Measurements from ENCODE around the gene NANOS2.

Gene NANOS2

DNA sequence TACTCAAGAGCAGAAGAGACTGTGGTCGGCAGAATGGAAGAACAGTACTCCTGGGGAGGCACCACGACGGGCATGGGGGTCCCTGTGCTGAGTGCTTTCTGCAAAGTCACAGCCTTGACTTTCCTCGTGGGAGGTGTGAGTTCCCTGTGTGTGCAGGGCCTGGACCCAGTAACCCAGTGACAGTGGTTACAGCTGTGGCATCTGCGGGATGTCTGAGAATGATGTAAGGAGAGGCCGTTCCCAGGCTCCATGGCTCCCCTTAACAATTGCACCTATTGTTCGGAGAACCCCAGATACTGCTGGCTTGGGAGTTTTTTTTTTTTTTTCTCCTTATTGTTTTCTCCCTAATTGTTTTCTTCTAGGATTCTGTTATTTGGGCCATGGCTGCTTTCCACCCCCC lies 5.1 kb upstream of the NANOS2 start:
- no peak overlapping the region for H2BK12ac ChIP-seq (ENCODE audit: low read length)
- H4K8ac ChIP-seq (ENCODE audit: low read depth, low read length): no peak overlapping the region
- H3K14ac ChIP-seq (ENCODE audit: low read length): no peak overlapping the region
- no peaks in the 10 kb centered on the region for H3K9me3 ChIP-seq (ENCODE audit: insufficient read depth, low read depth, low read length)
- no peaks in the 10 kb centered on the region for H3K27me3 ChIP-seq (ENCODE audit: insufficient read depth, low read length)
- no peak overlapping the region for H3K23ac ChIP-seq (ENCODE audit: low read length)
- no peak overlapping the region for H3K4me2 ChIP-seq (ENCODE audit: low read length)
- H3K27ac ChIP-seq (ENCODE audit: low read depth, low read length): no peak overlapping the region
- H4K12ac ChIP-seq (ENCODE audit: low read depth, low read length): no peak overlapping the region
- WGBS (ENCODE audit: extremely low coverage, insufficient coverage, insufficient read length): no CpG with 5 or more reads among the region's 7 CpGs
- no peak overlapping the region for H2BK5ac ChIP-seq (ENCODE audit: low read depth, low read length, poor library complexity)
- H3K4me1 ChIP-seq (ENCODE audit: control insufficient read depth in 1 of 2, insufficient read depth in 2 of 2, low read length in 2 of 2): peaks cover under 1 to 2% of the 10 kb centered on the region in 2 experiments
- no peak overlapping the region for H3K18ac ChIP-seq (ENCODE audit: low read length)
- H3K4me3 ChIP-seq (ENCODE audit: low read depth, low read length): no peak overlapping the region
- no peaks in the 10 kb centered on the region for H3K79me1 ChIP-seq (ENCODE audit: low read length)
- no peak overlapping the region for H3K4ac ChIP-seq (ENCODE audit: low read depth, low read length)
- no peaks in the 10 kb centered on the region for H3K79me2 ChIP-seq (ENCODE audit: control insufficient read depth, insufficient read depth, low read length, poor library complexity)
- H2AK5ac ChIP-seq (ENCODE audit: low read length): no peak overlapping the region
- no peak overlapping the region for H4K91ac ChIP-seq (ENCODE audit: low read depth, low read length)
- no peaks in the 10 kb centered on the region for H3K36me3 ChIP-seq (ENCODE audit: control insufficient read depth in 1 of 2, insufficient read depth in 2 of 2, low read length in 2 of 2)
- DNase-seq: no peak
- H3K9ac ChIP-seq (ENCODE audit: low read length): no peak overlapping the region
- no peak overlapping the region for H2BK120ac ChIP-seq (ENCODE audit: insufficient read depth, low read length, poor library complexity)
- no peak overlapping the region for H2AFZ ChIP-seq (ENCODE audit: insufficient read depth, low read length, poor library complexity)

- no peak overlapping the region for H3K4ac ChIP-seq (ENCODE audit: low read depth, low read length)
- H3K14ac ChIP-seq (ENCODE audit: low read length): no peak overlapping the region
- H2BK120ac ChIP-seq (ENCODE audit: insufficient read depth, low read length, poor library complexity): no peak overlapping the region
- H3K27ac ChIP-seq (ENCODE audit: low read depth, low read length): no peak overlapping the region
- H3K79me2 ChIP-seq (ENCODE audit: control insufficient read depth, insufficient read depth, low read length, poor library complexity): no peaks in the 10 kb centered on the region
- no peak overlapping the region for H3K18ac ChIP-seq (ENCODE audit: low read length)
- no peak overlapping the region for H4K8ac ChIP-seq (ENCODE audit: low read depth, low read length)
- H3K9ac ChIP-seq (ENCODE audit: low read length): no peak overlapping the region
- H3K4me2 ChIP-seq (ENCODE audit: low read length): no peak overlapping the region
- no peak overlapping the region for H2AFZ ChIP-seq (ENCODE audit: insufficient read depth, low read length, poor library complexity)
- no peak overlapping the region for H2AK5ac ChIP-seq (ENCODE audit: low read length)
- no peak overlapping the region for H2BK12ac ChIP-seq (ENCODE audit: low read length)
- no peak overlapping the region for H4K12ac ChIP-seq (ENCODE audit: low read depth, low read length)
- H2BK5ac ChIP-seq (ENCODE audit: low read depth, low read length, poor library complexity): no peak overlapping the region
- no peaks in the 10 kb centered on the region for H3K9me3 ChIP-seq (ENCODE audit: insufficient read depth, low read depth, low read length)
- no peaks in the 10 kb centered on the region for H3K79me1 ChIP-seq (ENCODE audit: low read length)
- WGBS (ENCODE audit: extremely low coverage, insufficient coverage, insufficient read length): no CpG with 5 or more reads among the region's 4 CpGs
- no peak overlapping the region for H3K4me3 ChIP-seq (ENCODE audit: low read depth, low read length)
- no peaks in the 10 kb centered on the region for H3K27me3 ChIP-seq (ENCODE audit: insufficient read depth, low read length)
- no peak for DNase-seq
- H3K23ac ChIP-seq (ENCODE audit: low read length): no peak overlapping the region
- no peak overlapping the region for H4K91ac ChIP-seq (ENCODE audit: low read depth, low read length)
- no peaks in the 10 kb centered on the region for H3K36me3 ChIP-seq (ENCODE audit: control insufficient read depth in 1 of 2, insufficient read depth in 2 of 2, low read length in 2 of 2)
- no peaks in the 10 kb centered on the region for H3K4me1 ChIP-seq (ENCODE audit: control insufficient read depth in 1 of 2, insufficient read depth in 2 of 2, low read length in 2 of 2)
Measured at GRCh38 chr19:45918721-45919120, 4.1 kb upstream of the NANOS2 start.

DNA sequence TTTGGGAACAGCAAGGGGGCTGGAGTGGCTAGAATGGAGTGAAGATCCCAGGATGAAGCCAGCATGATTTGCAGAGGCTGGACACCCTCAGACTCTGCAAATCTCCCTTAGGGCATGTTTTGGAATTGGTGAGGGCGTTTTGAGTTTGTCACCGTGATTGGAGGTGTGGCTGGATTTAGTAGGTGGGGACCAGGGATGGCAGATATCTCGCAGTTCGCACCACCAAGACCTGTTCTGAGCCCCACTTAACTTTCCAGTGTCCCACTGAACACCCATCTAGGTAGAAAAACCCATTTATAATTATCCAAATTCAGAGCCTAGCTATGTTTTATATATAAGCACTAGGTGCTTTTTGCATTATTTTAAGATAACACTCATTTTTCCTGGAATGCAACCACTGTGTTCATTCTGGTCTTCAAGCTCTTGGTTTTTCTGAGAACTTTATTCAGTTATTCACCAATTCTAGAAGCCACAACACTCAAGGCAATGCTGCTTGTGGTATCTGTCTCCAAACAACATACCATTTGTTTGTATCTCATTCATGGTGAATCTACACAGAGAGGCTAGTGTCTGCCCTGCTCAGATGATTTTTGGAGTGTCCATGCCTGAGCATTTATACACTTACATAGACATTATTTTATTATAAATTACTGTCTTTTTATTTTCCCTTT lies 3.0 kb upstream of the NANOS2 start:
- H4K12ac ChIP-seq (ENCODE audit: low read depth, low read length): no peak overlapping the region
- no peak overlapping the region for H3K14ac ChIP-seq (ENCODE audit: low read length)
- H3K79me2 ChIP-seq (ENCODE audit: control insufficient read depth, insufficient read depth, low read length, poor library complexity): no peaks in the 10 kb centered on the region
- no peak overlapping the region for H4K8ac ChIP-seq (ENCODE audit: low read depth, low read length)
- H3K9ac ChIP-seq (ENCODE audit: low read length): no peak overlapping the region
- WGBS (ENCODE audit: extremely low coverage, insufficient coverage, insufficient read length): no CpG with 5 or more reads among the region's 4 CpGs
- H3K79me1 ChIP-seq (ENCODE audit: low read length): no peaks in the 10 kb centered on the region
- no peak overlapping the region for H2BK5ac ChIP-seq (ENCODE audit: low read depth, low read length, poor library complexity)
- no peaks in the 10 kb centered on the region for H3K27me3 ChIP-seq (ENCODE audit: insufficient read depth, low read length)
- no peak overlapping the region for H2BK120ac ChIP-seq (ENCODE audit: insufficient read depth, low read length, poor library complexity)
- H2AFZ ChIP-seq (ENCODE audit: insufficient read depth, low read length, poor library complexity): no peak overlapping the region
- no peak overlapping the region for H3K18ac ChIP-seq (ENCODE audit: low read length)
- H3K9me3 ChIP-seq (ENCODE audit: insufficient read depth, low read depth, low read length): no peaks in the 10 kb centered on the region
- H3K4me2 ChIP-seq (ENCODE audit: low read length): no peak overlapping the region
- no peaks in the 10 kb centered on the region for H3K36me3 ChIP-seq (ENCODE audit: control insufficient read depth in 1 of 2, insufficient read depth in 2 of 2, low read length in 2 of 2)
- no peak overlapping the region for H3K23ac ChIP-seq (ENCODE audit: low read length)
- H3K4me1 ChIP-seq (ENCODE audit: control insufficient read depth in 1 of 2, insufficient read depth in 2 of 2, low read length in 2 of 2): no peaks in the 10 kb centered on the region
- no peak overlapping the region for H3K4me3 ChIP-seq (ENCODE audit: low read depth, low read length)
- H4K91ac ChIP-seq (ENCODE audit: low read depth, low read length): no peak overlapping the region
- no peak overlapping the region for H3K27ac ChIP-seq (ENCODE audit: low read depth, low read length)
- DNase-seq: peak in 1 of 2 donors; percentile 51
- no peak overlapping the region for H2BK12ac ChIP-seq (ENCODE audit: low read length)
- H3K4ac ChIP-seq (ENCODE audit: low read depth, low read length): no peak overlapping the region
- no peak overlapping the region for H2AK5ac ChIP-seq (ENCODE audit: low read length)

GRCh38 chr19:45911291-45911690 lies 3.3 kb downstream of the NANOS2 start:
- Histone ChIP-seq H4K12ac (ENCODE audit: low read depth, low read length) (no peak overlapping the region), H3K79me1 (ENCODE audit: low read length) (no peaks in the 10 kb centered on the region), H4K8ac (ENCODE audit: low read depth, low read length) (no peak overlapping the region), H3K4ac (ENCODE audit: low read depth, low read length) (no peak overlapping the region), H3K27me3 (ENCODE audit: insufficient read depth, low read length) (no peaks in the 10 kb centered on the region), H3K9me3 (ENCODE audit: insufficient read depth, low read depth, low read length) (no peaks in the 10 kb centered on the region), H2AK5ac (ENCODE audit: low read length) (no peak overlapping the region), H3K18ac (ENCODE audit: low read length) (no peak overlapping the region), H3K36me3 (ENCODE audit: control insufficient read depth in 1 of 2, insufficient read depth in 2 of 2, low read length in 2 of 2) (no peaks in the 10 kb centered on the region), H2BK120ac (ENCODE audit: insufficient read depth, low read length, poor library complexity) (no peak overlapping the region), H3K27ac (ENCODE audit: low read depth, low read length) (no peak overlapping the region), H3K9ac (ENCODE audit: low read length) (no peak overlapping the region), H2BK5ac (ENCODE audit: low read depth, low read length, poor library complexity) (no peak overlapping the region), H4K91ac (ENCODE audit: low read depth, low read length) (no peak overlapping the region), H3K4me1 (ENCODE audit: control insufficient read depth in 1 of 2, insufficient read depth in 2 of 2, low read length in 2 of 2) (no peaks in the 10 kb centered on the region), H3K23ac (ENCODE audit: low read length) (no peak overlapping the region), H3K14ac (ENCODE audit: low read length) (no peak overlapping the region), H2BK12ac (ENCODE audit: low read length) (no peak overlapping the region), H2AFZ (ENCODE audit: insufficient read depth, low read length, poor library complexity) (no peak overlapping the region), H3K4me3 (ENCODE audit: low read depth, low read length) (no peak overlapping the region), H3K4me2 (ENCODE audit: low read length) (no peak overlapping the region), H3K79me2 (ENCODE audit: control insufficient read depth, insufficient read depth, low read length, poor library complexity) (no peaks in the 10 kb centered on the region)
- WGBS (ENCODE audit: extremely low coverage, insufficient coverage, insufficient read length): no CpG with 5 or more reads among the region's 8 CpGs
- DNase-seq: no peak
